Measurements from ENCODE around the gene CLDN1.
A peak's percentile ranks its signal among the peaks of the same experiment; 100 is the strongest.

DNA sequence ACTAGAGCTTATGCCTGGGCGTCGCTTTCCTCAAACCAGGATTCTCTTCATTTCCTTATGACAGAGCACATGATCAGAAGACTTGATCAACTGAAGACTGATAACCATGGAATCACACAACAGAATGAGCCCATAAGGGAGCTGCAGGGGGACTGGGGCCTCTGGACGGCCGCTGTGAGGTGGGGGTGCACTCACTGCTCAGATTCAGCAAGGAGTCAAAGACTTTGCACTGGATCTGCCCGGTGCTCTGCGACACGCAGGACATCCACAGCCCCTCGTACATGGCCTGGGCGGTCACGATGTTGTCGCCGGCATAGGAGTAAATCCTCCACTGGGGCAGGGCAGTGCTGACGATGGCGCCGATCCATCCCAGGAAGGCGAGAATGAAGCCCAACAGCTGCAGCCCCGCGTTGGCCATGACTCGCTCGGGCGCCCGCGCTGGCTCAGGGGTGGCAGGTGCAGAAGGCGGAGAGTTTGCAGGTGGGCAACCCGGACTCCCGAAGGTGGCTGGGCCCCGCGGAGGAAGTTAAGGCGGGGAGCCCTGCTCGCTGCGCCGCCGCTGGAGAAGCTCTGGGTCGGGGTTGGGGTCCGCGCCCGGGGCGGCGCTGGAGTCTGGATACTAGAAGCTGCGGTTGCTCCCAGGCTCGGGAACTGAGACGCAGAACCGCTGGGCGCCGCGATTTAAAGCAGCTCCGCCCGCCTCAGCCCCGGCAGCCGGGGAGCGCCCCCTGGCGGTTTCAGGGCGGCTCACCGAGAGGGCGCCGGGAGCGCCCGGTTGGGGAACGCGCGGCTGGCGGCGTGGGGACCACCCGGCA, at the start of gene CLDN1:
- TF ChIP-seq, protein P1, sequence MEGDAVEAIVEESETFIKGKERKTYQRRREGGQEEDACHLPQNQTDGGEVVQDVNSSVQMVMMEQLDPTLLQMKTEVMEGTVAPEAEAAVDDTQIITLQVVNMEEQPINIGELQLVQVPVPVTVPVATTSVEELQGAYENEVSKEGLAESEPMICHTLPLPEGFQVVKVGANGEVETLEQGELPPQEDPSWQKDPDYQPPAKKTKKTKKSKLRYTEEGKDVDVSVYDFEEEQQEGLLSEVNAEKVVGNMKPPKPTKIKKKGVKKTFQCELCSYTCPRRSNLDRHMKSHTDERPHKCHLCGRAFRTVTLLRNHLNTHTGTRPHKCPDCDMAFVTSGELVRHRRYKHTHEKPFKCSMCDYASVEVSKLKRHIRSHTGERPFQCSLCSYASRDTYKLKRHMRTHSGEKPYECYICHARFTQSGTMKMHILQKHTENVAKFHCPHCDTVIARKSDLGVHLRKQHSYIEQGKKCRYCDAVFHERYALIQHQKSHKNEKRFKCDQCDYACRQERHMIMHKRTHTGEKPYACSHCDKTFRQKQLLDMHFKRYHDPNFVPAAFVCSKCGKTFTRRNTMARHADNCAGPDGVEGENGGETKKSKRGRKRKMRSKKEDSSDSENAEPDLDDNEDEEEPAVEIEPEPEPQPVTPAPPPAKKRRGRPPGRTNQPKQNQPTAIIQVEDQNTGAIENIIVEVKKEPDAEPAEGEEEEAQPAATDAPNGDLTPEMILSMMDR (conservative IDR thresholded peaks at IDR 0.05 in 1 of 2, IDR thresholded peaks at IDR 0.05 in 1 of 2; ENCODE audit: low read depth in 1 of 2, low read length in 2 of 2): peak; percentile 70 to 82
- TF ChIP-seq EZH2 (IDR thresholded peaks at IDR 0.05; ENCODE audit: low read length, missing control alignments): no peak

All from fibroblast of lung (primary cell).